ENCODE results near the gene S100A5. TPM values are rescaled to one million over a fixed set of nuclear protein-coding genes. Genes with fewer than 3 reads are reported as not detected.

The S100A5 gene
- total RNA-seq, 1 donor from 2014 or later, result 0.39 TPM

DNA sequence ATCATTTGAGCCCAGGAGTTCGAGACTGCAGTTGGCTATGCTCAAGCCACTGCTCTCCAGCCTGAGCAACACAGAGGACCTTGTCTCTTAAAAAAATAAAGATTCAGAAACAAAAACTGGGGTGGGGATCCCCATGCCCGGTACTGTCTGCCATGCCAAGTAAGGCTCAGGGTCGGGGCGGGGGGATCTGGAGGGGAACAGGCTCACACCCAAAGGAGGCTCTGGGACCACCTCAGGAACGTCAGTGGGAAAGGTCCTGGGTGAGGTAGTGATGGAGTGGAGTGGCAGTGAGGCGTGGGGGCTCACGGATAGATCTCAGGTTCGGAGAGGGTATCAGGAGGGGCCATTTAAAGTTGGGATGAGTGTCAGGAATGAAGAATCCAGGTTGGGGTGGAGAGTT is 5.6 kb upstream of the S100A5 start:
- H3K4me1 ChIP-seq (ENCODE audit: insufficient read depth, low read length), result peaks cover 40% of the 10 kb centered on the region
- Mint-ChIP-seq H3K9me3 (ENCODE audit: unreplicated experiment) (no peaks in the 10 kb centered on the region), H3K27me3 (ENCODE audit: low read depth, unreplicated experiment) (no peaks in the 10 kb centered on the region), H3K36me3 (ENCODE audit: low read depth, unreplicated experiment) (no peaks in the 10 kb centered on the region), H3K4me3 (ENCODE audit: unreplicated experiment) (no peak overlapping the region), H3K27ac (ENCODE audit: unreplicated experiment) (no peak overlapping the region), H3K4me1 (ENCODE audit: low read depth, unreplicated experiment) (peaks cover 78% of the 10 kb centered on the region)
- H3K27me3 ChIP-seq (ENCODE audit: insufficient read depth, low read length), result no peaks in the 10 kb centered on the region
- no peak overlapping the region for H3K4me3 ChIP-seq (ENCODE audit: insufficient read depth, low read depth, low read length)
- H3K9ac ChIP-seq (ENCODE audit: low read length), result no peak overlapping the region
- FAIRE-seq, result no peak
- no peak overlapping the region for H2AFZ ChIP-seq (ENCODE audit: low read depth, low read length)
- no peak for TF ChIP-seq EZH2 (IDR thresholded peaks at IDR 0.05; ENCODE audit: insufficient read depth, low read length)
- TF ChIP-seq, protein P1, sequence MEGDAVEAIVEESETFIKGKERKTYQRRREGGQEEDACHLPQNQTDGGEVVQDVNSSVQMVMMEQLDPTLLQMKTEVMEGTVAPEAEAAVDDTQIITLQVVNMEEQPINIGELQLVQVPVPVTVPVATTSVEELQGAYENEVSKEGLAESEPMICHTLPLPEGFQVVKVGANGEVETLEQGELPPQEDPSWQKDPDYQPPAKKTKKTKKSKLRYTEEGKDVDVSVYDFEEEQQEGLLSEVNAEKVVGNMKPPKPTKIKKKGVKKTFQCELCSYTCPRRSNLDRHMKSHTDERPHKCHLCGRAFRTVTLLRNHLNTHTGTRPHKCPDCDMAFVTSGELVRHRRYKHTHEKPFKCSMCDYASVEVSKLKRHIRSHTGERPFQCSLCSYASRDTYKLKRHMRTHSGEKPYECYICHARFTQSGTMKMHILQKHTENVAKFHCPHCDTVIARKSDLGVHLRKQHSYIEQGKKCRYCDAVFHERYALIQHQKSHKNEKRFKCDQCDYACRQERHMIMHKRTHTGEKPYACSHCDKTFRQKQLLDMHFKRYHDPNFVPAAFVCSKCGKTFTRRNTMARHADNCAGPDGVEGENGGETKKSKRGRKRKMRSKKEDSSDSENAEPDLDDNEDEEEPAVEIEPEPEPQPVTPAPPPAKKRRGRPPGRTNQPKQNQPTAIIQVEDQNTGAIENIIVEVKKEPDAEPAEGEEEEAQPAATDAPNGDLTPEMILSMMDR (IDR thresholded peaks at IDR 0.05; ENCODE audit: insufficient read depth, low read depth, low read length), result no peak
- no peaks in the 10 kb centered on the region for H3K9me3 ChIP-seq (ENCODE audit: insufficient read depth, low read depth, low read length)
- no peaks in the 10 kb centered on the region for H3K36me3 ChIP-seq (ENCODE audit: insufficient read depth, low read length)
- no peak overlapping the region for H3K27ac ChIP-seq (ENCODE audit: low read depth, low read length)
- no peak for DNase-seq (ENCODE audit: low read depth)
- H3K79me2 ChIP-seq (ENCODE audit: insufficient read depth, low read length), result no peaks in the 10 kb centered on the region
- no peaks in the 10 kb centered on the region for H4K20me1 ChIP-seq (ENCODE audit: insufficient read depth, low read length)
- H3K4me2 ChIP-seq (ENCODE audit: low read length), result no peak overlapping the region

DNA sequence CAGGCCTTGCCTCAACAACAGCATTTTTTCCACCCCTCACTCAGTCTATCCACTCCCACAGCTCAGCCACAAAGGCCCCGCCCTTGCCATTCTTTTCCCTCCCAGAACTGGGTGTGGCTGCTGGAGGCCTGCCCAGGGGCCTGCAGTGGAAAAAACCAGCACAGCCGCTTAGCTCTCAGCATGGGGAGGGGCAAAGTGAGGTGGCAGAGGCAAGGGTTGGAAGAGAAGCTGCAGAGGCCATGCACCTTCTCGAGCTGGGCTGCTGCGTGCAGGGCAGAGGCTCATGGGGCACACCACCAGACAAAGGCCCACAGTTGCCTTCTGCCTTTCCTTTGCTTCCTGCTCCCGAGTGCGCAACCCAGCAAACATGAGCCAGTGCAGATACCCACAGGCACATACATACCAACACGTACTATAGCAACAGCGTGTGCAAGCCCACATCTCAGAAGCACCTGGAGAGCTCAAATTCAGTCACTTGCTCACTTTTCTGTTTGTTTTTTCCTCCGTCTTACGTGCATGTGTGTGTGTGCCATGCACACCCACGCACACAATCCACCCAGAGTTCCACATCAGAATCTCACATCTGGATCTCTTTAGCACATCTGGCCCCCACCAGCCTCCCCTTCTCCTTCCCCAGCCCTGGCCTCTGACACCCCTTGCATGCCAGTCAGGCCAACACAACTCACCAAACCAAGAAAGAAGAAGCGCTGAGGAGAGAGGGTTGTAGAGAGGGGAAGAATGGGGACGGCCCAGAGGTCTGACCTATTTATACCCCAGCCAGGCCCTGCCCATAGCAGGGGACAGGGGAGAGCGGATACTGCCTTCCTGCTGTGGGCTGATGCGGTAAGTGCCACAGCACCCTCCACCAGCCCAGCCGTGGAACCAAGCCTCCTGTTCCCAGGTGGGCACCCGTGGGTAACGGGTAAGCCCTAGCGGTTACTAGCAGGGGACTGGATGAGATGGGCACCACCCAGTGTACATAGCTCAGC is 4.6 kb upstream of the S100A5 start, which contains the start of gene S100A4:
S100A4 (minus strand) TSS at position 740 of the 989 bp plus-strand sequence. CDS start 1,012 bp downstream, outside the sequence.
- no peak within 1 kb of the TSS for H3K4me3 ChIP-seq (ENCODE audit: insufficient read depth, low read depth, low read length)

More for the DNA sequence above, 4.6 kb upstream of the S100A5 start, which contains the start of gene S100A4:
- H3K9me3 ChIP-seq (ENCODE audit: insufficient read depth, low read depth, low read length), result no peaks in the 10 kb centered on the region
- H3K9ac ChIP-seq (ENCODE audit: low read length), result peak within 1 kb of the TSS; percentile 40
- no peaks in the 10 kb centered on the region for H3K9me3 Mint-ChIP-seq (ENCODE audit: unreplicated experiment)
- no peaks in the 10 kb centered on the region for H3K27me3 Mint-ChIP-seq (ENCODE audit: low read depth, unreplicated experiment)
- peak within 1 kb of the TSS; percentile 50 for H3K4me2 ChIP-seq (ENCODE audit: low read length)
- H3K27ac Mint-ChIP-seq (ENCODE audit: unreplicated experiment), result peak within 1 kb of the TSS; percentile 87
- H3K79me2 ChIP-seq (ENCODE audit: insufficient read depth, low read length), result no peaks in the 10 kb centered on the region
- peaks cover 82% of the 10 kb centered on the region for H3K4me1 Mint-ChIP-seq (ENCODE audit: low read depth, unreplicated experiment)
- FAIRE-seq, result no peak
- H3K27ac ChIP-seq (ENCODE audit: low read depth, low read length), result peak within 1 kb of the TSS; percentile 46
- DNase-seq (ENCODE audit: low read depth), result peak; percentile 89
- no peaks in the 10 kb centered on the region for H4K20me1 ChIP-seq (ENCODE audit: insufficient read depth, low read length)
- no peaks in the 10 kb centered on the region for H3K36me3 ChIP-seq (ENCODE audit: insufficient read depth, low read length)
- peak within 1 kb of the TSS; percentile 73 for H3K4me3 Mint-ChIP-seq (ENCODE audit: unreplicated experiment)
- H3K36me3 Mint-ChIP-seq (ENCODE audit: low read depth, unreplicated experiment), result no peaks in the 10 kb centered on the region
- peak within 1 kb of the TSS; percentile 41 for H2AFZ ChIP-seq (ENCODE audit: low read depth, low read length)
- H3K4me1 ChIP-seq (ENCODE audit: insufficient read depth, low read length), result peaks cover 47% of the 10 kb centered on the region
- no peaks in the 10 kb centered on the region for H3K27me3 ChIP-seq (ENCODE audit: insufficient read depth, low read length)
- no peak for TF ChIP-seq EZH2 (IDR thresholded peaks at IDR 0.05; ENCODE audit: insufficient read depth, low read length)
- TF ChIP-seq, protein P1 (IDR thresholded peaks at IDR 0.05; ENCODE audit: insufficient read depth, low read depth, low read length), result no peak
